HFFc6 (cell line): Measurements from ENCODE around the gene MYLK2. TPM values are rescaled to one million over a fixed set of nuclear protein-coding genes. Genes with fewer than 3 reads are reported as not detected.
"Not testable (repeated sequence)": the region's sequence is repeated elsewhere in the genome, so short reads cannot be mapped to it uniquely, and the experiment has no call there.

Experiments used
- DNase-seq: peaks from one replicate; pipeline ENCODE4 v3.0.0-alpha.2; 2018
- H3K27ac Mint-ChIP-seq: 2 replicates; pipeline ENCODE4 v1.8.0; 2020; ENCODE audit warnings: mild to moderate bottlenecking, mixed read lengths
- H3K27me3 Mint-ChIP-seq: 2 replicates; pipeline ENCODE4 v1.8.0; 2021; ENCODE audit warnings: mild to moderate bottlenecking, moderate library complexity, mixed read lengths; ENCODE audit not compliant: insufficient read depth
- H3K36me3 Mint-ChIP-seq: 2 replicates; pipeline ENCODE4 v1.8.0; 2021; ENCODE audit warnings: low read depth, mixed read lengths
- H3K4me1 Mint-ChIP-seq: 2 replicates; pipeline ENCODE4 v1.8.0; 2020; ENCODE audit warnings: low read depth, mixed read lengths
- H3K4me3 Mint-ChIP-seq: 2 replicates; pipeline ENCODE4 v1.8.0; 2020; ENCODE audit warnings: mild to moderate bottlenecking, moderate library complexity, mixed read lengths
- H3K9me3 Mint-ChIP-seq: 2 replicates; pipeline ENCODE4 v1.8.0; 2020; ENCODE audit warnings: mild to moderate bottlenecking, mixed read lengths
- CTCF ChIP-seq: fragments of 200-600 bp; sonication (generic); IDR thresholded peaks from 2 replicates; pipeline ENCODE4 v1.5.0; 2021; ENCODE audit warnings: antibody characterized with exemption, mild to moderate bottlenecking
- total RNA-seq, 6 experiments: library from RNA; stranded (reverse); fragmentation: NEBNext Ultra II Directional; extraction: Animal tissue kit (Norgen Biotek cat#: 25700); gene quantifications; 2 replicates in 1 of 6; 3 replicates in 5 of 6; pipeline ENCODE4 v1.2.3, GENCODE V29; 2021

MYLK2 gene
- total RNA-seq, 6 experiments from 2014 or later = 0.07 to 0.30 (median 0.16) TPM

- no peak for DNase-seq
- Mint-ChIP-seq H3K27ac (peak overlapping the region; percentile 90), H3K4me1 (peaks cover 39% of the 10 kb centered on the region), H3K4me3 (no peak overlapping the region), H3K27me3 (no peaks in the 10 kb centered on the region; the same call in 1 of the 2 replicates), H3K36me3 (peaks cover 9% of the 10 kb centered on the region; the same call in 1 of the 2 replicates), H3K9me3 (no peaks in the 10 kb centered on the region)
- TF ChIP-seq CTCF = no peak
Observed at GRCh38 chr20:31809661-31810060, 9.5 kb upstream of the MYLK2 start.

- Mint-ChIP-seq H3K4me3 (no peak overlapping the region), H3K36me3 (peaks cover 4% of the 10 kb centered on the region; the same call in 1 of the 2 replicates), H3K27me3 (no peaks in the 10 kb centered on the region; the same call in 1 of the 2 replicates), H3K27ac (peak overlapping the region; percentile 90), H3K4me1 (peaks cover 46% of the 10 kb centered on the region), H3K9me3 (no peaks in the 10 kb centered on the region)
- no peak for DNase-seq
- no peak for TF ChIP-seq CTCF
Observed at GRCh38 chr20:31811198-31811597, 8.0 kb upstream of the MYLK2 start.

- Mint-ChIP-seq H3K4me1 (peaks cover 46% of the 10 kb centered on the region), H3K36me3 (no peaks in the 10 kb centered on the region; the same call in 1 of the 2 replicates), H3K4me3 (peak overlapping the region; percentile 17), H3K27me3 (no peaks in the 10 kb centered on the region; the same call in 1 of the 2 replicates), H3K9me3 (no peaks in the 10 kb centered on the region), H3K27ac (peak overlapping the region; percentile 50)
- peak; percentile 50 for DNase-seq
- TF ChIP-seq CTCF = no peak
Observed at GRCh38 chr20:31811796-31812728, 7.1 kb upstream of the MYLK2 start.

GRCh38 chr20:31813611-31814010 lies 5.5 kb upstream of the MYLK2 start:
- no peak for DNase-seq

GRCh38 chr20:31814142-31814541 lies 5.0 kb upstream of the MYLK2 start:
- not testable (repeated sequence) for H3K4me3 Mint-ChIP-seq, H3K9me3 Mint-ChIP-seq, H3K27ac Mint-ChIP-seq, H3K27me3 Mint-ChIP-seq, H3K36me3 Mint-ChIP-seq, DNase-seq
- H3K4me1 Mint-ChIP-seq = peaks cover 46% of the 10 kb centered on the region

More at GRCh38 chr20:31813611-31814010, 5.5 kb upstream of the MYLK2 start:
- Mint-ChIP-seq H3K27me3 (no peaks in the 10 kb centered on the region; the same call in 1 of the 2 replicates), H3K9me3 (no peaks in the 10 kb centered on the region), H3K4me3 (no peak overlapping the region), H3K4me1 (peaks cover 46% of the 10 kb centered on the region), H3K27ac (no peak overlapping the region), H3K36me3 (no peaks in the 10 kb centered on the region; the same call in 1 of the 2 replicates)
- no peak for TF ChIP-seq CTCF
